Astrocyte (in vitro differentiated cells and primary cell): ENCODE measurements around the gene STAC2. TPM values are rescaled to one million over a fixed set of nuclear protein-coding genes. Genes with fewer than 3 reads are reported as not detected.

Experiments used
- DNase-seq: peaks from one replicate; pipeline ENCODE4 v3.0.0-alpha.2; 2010; ENCODE audit warnings: low read depth
- FAIRE-seq: peaks from 2 replicates; lab custom pipeline; 2011; peaks lifted over from hg19 to GRCh38; lab: Jason Lieb, UNC
- H2AFZ ChIP-seq: 2 replicates; pipeline ENCODE4 v1.6.0; 2012; ENCODE audit warnings: low read depth, low read length, inconsistent platforms
- H3K27ac ChIP-seq: 2 replicates; pipeline ENCODE4 v1.5.1; 2011; ENCODE audit warnings: low read depth, low read length, inconsistent platforms
- H3K27me3 ChIP-seq: 2 replicates; pipeline ENCODE4 v1.6.0; 2011; ENCODE audit warnings: low read length, inconsistent platforms; ENCODE audit not compliant: insufficient read depth
- H3K36me3 ChIP-seq: 2 replicates; pipeline ENCODE4 v1.5.1; 2011; ENCODE audit warnings: low read length, inconsistent platforms; ENCODE audit not compliant: insufficient read depth
- H3K4me1 ChIP-seq: 2 replicates; pipeline ENCODE4 v1.5.1; 2011; ENCODE audit warnings: low read length, inconsistent platforms; ENCODE audit not compliant: insufficient read depth
- H3K4me2 ChIP-seq: 2 replicates; pipeline ENCODE4 v1.6.0; 2012; ENCODE audit warnings: low read length, inconsistent platforms
- H3K4me3 ChIP-seq: 2 replicates; pipeline ENCODE4 v1.5.1; 2011; ENCODE audit warnings: low read depth, mild to moderate bottlenecking, low read length, inconsistent platforms; ENCODE audit not compliant: insufficient read depth
- H3K79me2 ChIP-seq: 2 replicates; pipeline ENCODE4 v1.6.0; 2012; ENCODE audit warnings: mild to moderate bottlenecking, low read length, inconsistent platforms; ENCODE audit not compliant: insufficient read depth
- H3K9ac ChIP-seq: 2 replicates; pipeline ENCODE4 v1.6.0; 2012; ENCODE audit warnings: mild to moderate bottlenecking, low read length, inconsistent platforms
- H3K9me3 ChIP-seq: 2 replicates; pipeline ENCODE4 v1.5.1; 2012; ENCODE audit warnings: low read depth, mild to moderate bottlenecking, low read length, inconsistent platforms; ENCODE audit not compliant: insufficient read depth
- H4K20me1 ChIP-seq: 2 replicates; pipeline ENCODE4 v1.6.0; 2012; ENCODE audit warnings: low read length, inconsistent platforms; ENCODE audit not compliant: insufficient read depth
- H3K27ac Mint-ChIP-seq: one replicate; pipeline ENCODE4 v1.8.0; 2021; ENCODE audit warnings: mild to moderate bottlenecking, mixed read lengths; ENCODE audit not compliant: unreplicated experiment
- H3K27me3 Mint-ChIP-seq: one replicate; pipeline ENCODE4 v1.8.0; 2021; ENCODE audit warnings: low read depth, mixed read lengths; ENCODE audit not compliant: unreplicated experiment
- H3K36me3 Mint-ChIP-seq: one replicate; pipeline ENCODE4 v1.8.0; 2021; ENCODE audit warnings: low read depth, mixed read lengths; ENCODE audit not compliant: unreplicated experiment
- H3K4me1 Mint-ChIP-seq: one replicate; pipeline ENCODE4 v1.8.0; 2021; ENCODE audit warnings: low read depth, mixed read lengths; ENCODE audit not compliant: unreplicated experiment
- H3K4me3 Mint-ChIP-seq: one replicate; pipeline ENCODE4 v1.8.0; 2021; ENCODE audit warnings: mild to moderate bottlenecking, moderate library complexity, mixed read lengths; ENCODE audit not compliant: unreplicated experiment
- H3K9me3 Mint-ChIP-seq: one replicate; pipeline ENCODE4 v1.8.0; 2021; ENCODE audit warnings: mild to moderate bottlenecking, mixed read lengths; ENCODE audit not compliant: unreplicated experiment
- CTCF ChIP-seq: IDR thresholded peaks from 2 replicates; pipeline ENCODE4 v1.5.1; 2011; ENCODE audit warnings: low read depth, mild to moderate bottlenecking, inconsistent platforms, low read length, moderate library complexity; ENCODE audit not compliant: insufficient read depth
- EZH2 ChIP-seq: IDR thresholded peaks from 2 replicates; pipeline ENCODE4 v1.6.1; 2012; ENCODE audit warnings: mild to moderate bottlenecking, low read length, inconsistent platforms; ENCODE audit not compliant: insufficient read depth
- total RNA-seq: library from RNA; stranded (reverse); gene quantifications from 2 replicates; pipeline ENCODE4 v1.2.1, GENCODE V29; 2021

The STAC2 gene
- total RNA-seq, 1 donor from 2014 or later: not detected

DNA sequence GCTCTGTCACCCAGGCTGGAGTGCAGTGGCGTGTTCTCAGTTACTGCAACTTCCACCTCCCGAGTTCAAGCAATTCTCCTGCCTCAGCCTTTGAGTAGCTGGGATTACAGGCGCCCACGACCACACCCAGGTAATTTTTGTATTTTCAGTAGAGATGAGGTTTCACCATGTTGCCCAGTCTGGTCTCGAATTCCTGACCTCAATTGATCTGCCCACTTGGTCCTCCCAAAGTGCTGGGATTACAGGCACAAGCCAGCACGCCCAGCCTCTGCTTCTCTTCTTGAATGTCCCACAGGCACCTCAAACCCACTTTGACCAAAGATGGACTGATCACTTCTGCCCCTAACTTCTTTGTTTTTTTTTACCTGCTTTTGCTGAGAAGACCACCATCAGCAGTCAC, 55.2 kb downstream of the STAC2 start:
- Histone ChIP-seq H3K36me3 (no peaks in the 10 kb centered on the region), H3K27me3 (peaks cover 23% of the 10 kb centered on the region), H3K4me1 (peaks cover 2% of the 10 kb centered on the region), H3K4me2 (no peak overlapping the region), H3K9me3 (no peaks in the 10 kb centered on the region), H2AFZ (no peak overlapping the region), H3K4me3 (no peak overlapping the region), H3K27ac (no peak overlapping the region), H3K79me2 (no peaks in the 10 kb centered on the region), H4K20me1 (peaks cover 19% of the 10 kb centered on the region), H3K9ac (no peak overlapping the region)
- DNase-seq (no peak), FAIRE-seq (no peak)
- H3K9me3 Mint-ChIP-seq: no peaks in the 10 kb centered on the region
- peaks cover 3% of the 10 kb centered on the region for H3K36me3 Mint-ChIP-seq
- peaks cover 21% of the 10 kb centered on the region for H3K27me3 Mint-ChIP-seq
- peak overlapping the region; percentile 81 for H3K27ac Mint-ChIP-seq
- H3K4me1 Mint-ChIP-seq: peaks cover 5% of the 10 kb centered on the region
- TF ChIP-seq EZH2 (no peak), CTCF (no peak)
- H3K4me3 Mint-ChIP-seq: no peak overlapping the region

DNA sequence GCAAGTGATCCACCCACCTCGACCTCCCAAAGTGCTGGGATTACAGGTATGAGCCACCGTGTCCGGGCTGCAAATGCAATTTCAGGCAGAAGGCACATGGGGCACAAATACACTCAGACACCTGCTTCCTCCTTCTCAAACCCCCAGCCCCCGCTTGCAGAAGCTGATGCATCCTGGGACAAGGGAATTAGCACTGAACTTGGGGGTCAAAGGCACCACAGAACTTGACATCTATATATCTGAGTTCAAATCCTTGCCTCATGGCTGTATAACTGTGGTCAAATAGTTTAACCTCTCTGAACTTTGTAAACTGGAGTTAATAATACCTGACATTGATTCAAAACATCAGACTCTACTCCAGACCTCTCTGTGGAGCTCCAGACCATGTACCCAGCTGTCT, 55.6 kb downstream of the STAC2 start:
- Mint-ChIP-seq H3K9me3 (no peaks in the 10 kb centered on the region), H3K27me3 (peaks cover 22% of the 10 kb centered on the region), H3K27ac (no peak overlapping the region), H3K4me1 (peaks cover 5% of the 10 kb centered on the region), H3K36me3 (peaks cover 2% of the 10 kb centered on the region), H3K4me3 (no peak overlapping the region)
- TF ChIP-seq EZH2: no peak
- no peak for TF ChIP-seq CTCF
- Histone ChIP-seq H3K4me1 (no peaks in the 10 kb centered on the region), H3K27me3 (peaks cover 28% of the 10 kb centered on the region), H3K4me2 (no peak overlapping the region), H3K4me3 (no peak overlapping the region), H3K9ac (no peak overlapping the region), H4K20me1 (peaks cover 15% of the 10 kb centered on the region), H3K36me3 (no peaks in the 10 kb centered on the region), H2AFZ (no peak overlapping the region), H3K9me3 (no peaks in the 10 kb centered on the region), H3K27ac (no peak overlapping the region), H3K79me2 (no peaks in the 10 kb centered on the region)
- FAIRE-seq (no peak), DNase-seq (no peak)

DNA sequence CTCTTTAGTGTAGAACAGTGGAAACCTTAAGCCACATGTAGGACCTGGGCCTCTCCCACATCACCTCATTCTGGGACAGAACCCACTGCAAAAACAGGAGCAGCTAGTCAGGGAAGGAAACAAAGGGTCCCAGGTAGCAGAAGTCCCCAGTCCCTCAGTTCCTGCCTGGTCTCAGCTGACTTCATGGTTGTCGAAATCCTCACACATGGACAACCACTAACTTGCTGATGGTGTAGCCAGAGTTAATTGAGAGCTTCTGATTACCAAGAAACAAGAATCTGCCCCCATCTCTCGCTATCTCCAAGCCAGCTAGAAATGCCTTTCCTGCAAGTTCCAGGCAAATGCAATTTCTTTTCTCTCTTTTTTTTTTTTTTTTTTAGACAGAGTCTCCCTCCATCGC, 56.2 kb downstream of the STAC2 start:
- Mint-ChIP-seq H3K9me3 (no peaks in the 10 kb centered on the region), H3K27me3 (peaks cover 28% of the 10 kb centered on the region), H3K36me3 (peaks cover 2% of the 10 kb centered on the region), H3K4me1 (peaks cover 5% of the 10 kb centered on the region), H3K4me3 (no peak overlapping the region), H3K27ac (no peak overlapping the region)
- H4K20me1 ChIP-seq: peaks cover 9% of the 10 kb centered on the region
- FAIRE-seq (no peak), DNase-seq (no peak)
- no peak overlapping the region for H3K27ac ChIP-seq
- no peaks in the 10 kb centered on the region for H3K79me2 ChIP-seq
- H3K9me3 ChIP-seq: no peaks in the 10 kb centered on the region
- H3K4me3 ChIP-seq: no peak overlapping the region
- H3K36me3 ChIP-seq: no peaks in the 10 kb centered on the region
- peaks cover under 1% of the 10 kb centered on the region for H3K4me1 ChIP-seq
- no peak overlapping the region for H2AFZ ChIP-seq
- no peak overlapping the region for H3K4me2 ChIP-seq
- TF ChIP-seq CTCF: no peak
- TF ChIP-seq EZH2: no peak
- no peak overlapping the region for H3K9ac ChIP-seq
- peaks cover 34% of the 10 kb centered on the region for H3K27me3 ChIP-seq
